Ishikawa (cell line): Measurements from ENCODE around the gene ATP2C1.

Source experiments
- CEBPB ChIP-seq: IDR thresholded peaks from 2 replicates; pipeline ENCODE4 v1.6.1; 2012
- CREB1 ChIP-seq: IDR thresholded peaks from 2 replicates; pipeline ENCODE4 v1.6.1; 2012; ENCODE audit warnings: low read depth
- EGR1 ChIP-seq: IDR thresholded peaks from 2 replicates; pipeline ENCODE4 v1.6.1; 2012
- EP300 ChIP-seq: IDR thresholded peaks from 2 replicates; pipeline ENCODE4 v1.6.1; 2012; ENCODE audit warnings: borderline replicate concordance
- FOXM1 ChIP-seq: IDR thresholded peaks from 2 replicates; pipeline ENCODE4 v1.6.1; 2012; ENCODE audit warnings: low read depth, borderline replicate concordance
- MAX ChIP-seq: IDR thresholded peaks from 2 replicates; pipeline ENCODE4 v1.6.1; 2012
- NFIC ChIP-seq: IDR thresholded peaks from 2 replicates; pipeline ENCODE4 v1.6.1; 2012
- RAD21 ChIP-seq: IDR thresholded peaks from 2 replicates; pipeline ENCODE4 v1.6.1; 2012; ENCODE audit warnings: low read depth
- REST ChIP-seq: IDR thresholded peaks from 2 replicates; pipeline ENCODE4 v1.6.1; 2012; ENCODE audit warnings: low read depth, mild to moderate bottlenecking
- TAF1 ChIP-seq: IDR thresholded peaks from 2 replicates; pipeline ENCODE4 v1.6.1; 2012; ENCODE audit warnings: low read depth, mild to moderate bottlenecking
- TCF12 ChIP-seq: IDR thresholded peaks from 2 replicates; pipeline ENCODE4 v1.6.1; 2012; ENCODE audit warnings: low read depth
- TEAD4 ChIP-seq: IDR thresholded peaks from 2 replicates; pipeline ENCODE4 v1.6.1; 2012
- USF1 ChIP-seq: IDR thresholded peaks from 2 replicates; pipeline ENCODE4 v1.6.1; 2012
- YY1 ChIP-seq: IDR thresholded peaks from 2 replicates; pipeline ENCODE4 v1.6.1; 2012; ENCODE audit warnings: low read depth
- ZBTB7A ChIP-seq: IDR thresholded peaks from 2 replicates; pipeline ENCODE4 v1.6.1; 2012; ENCODE audit warnings: low read depth

ATP2C1 gene

GRCh38 chr3:131018970-131019369 lies 125.1 kb downstream of the ATP2C1 start:
- TF ChIP-seq ZBTB7A: no peak
- TF ChIP-seq YY1: no peak
- TF ChIP-seq USF1: no peak
- TF ChIP-seq FOXM1: no peak
- TF ChIP-seq EGR1: no peak
- no peak for TF ChIP-seq TCF12
- TF ChIP-seq RAD21: no peak

- TF ChIP-seq ZBTB7A (no peak), USF1 (no peak), RAD21 (no peak), YY1 (no peak), TAF1 (no peak), TEAD4 (no peak), CEBPB (no peak), EGR1 (no peak), REST (no peak), CREB1 (no peak)
Observed at GRCh38 chr3:131020122-131020693, 126.3 kb downstream of the ATP2C1 start.

GRCh38 chr3:131025539-131025938 lies 131.7 kb downstream of the ATP2C1 start:
- no peak for TF ChIP-seq TEAD4
- TF ChIP-seq FOXM1: no peak
- TF ChIP-seq MAX: no peak
- no peak for TF ChIP-seq REST
- no peak for TF ChIP-seq CREB1
- TF ChIP-seq RAD21: no peak
- no peak for TF ChIP-seq EGR1
- TF ChIP-seq TCF12: no peak
- no peak for TF ChIP-seq YY1
- no peak for TF ChIP-seq EP300
- TF ChIP-seq CEBPB: no peak
- TF ChIP-seq USF1: no peak
- TF ChIP-seq ZBTB7A: no peak
- no peak for TF ChIP-seq TAF1
- no peak for TF ChIP-seq NFIC

GRCh38 chr3:131026321-131027151 lies 132.7 kb downstream of the ATP2C1 start, which contains the start of the genes ASTE1 and NEK11:
TSS of gene ASTE1 (minus strand) at chr3:131026825. CDS start at chr3:131025306, 1,519 bp downstream.
TSS of gene NEK11 (plus strand) at chr3:131026877. CDS start at chr3:131029709, 2,832 bp downstream.
- TF ChIP-seq YY1: peak; percentile 84
- peak; percentile 59 for TF ChIP-seq TAF1
- no peak for TF ChIP-seq REST
- no peak for TF ChIP-seq RAD21
- 0 out of 2 replicates have a peak, but pooled peaks have one; percentile 26 for TF ChIP-seq CREB1
- TF ChIP-seq FOXM1: 0 out of 2 replicates have a peak, but pooled peaks have one; percentile 33
- no peak for TF ChIP-seq USF1
- TF ChIP-seq CEBPB: no peak
- TF ChIP-seq TEAD4: no peak
- TF ChIP-seq EGR1: peak; percentile 49; the same call in 1 of the 2 replicates
- TF ChIP-seq MAX: peak; percentile 96
- TF ChIP-seq TCF12: no peak
- no peak for TF ChIP-seq EP300
- no peak for TF ChIP-seq ZBTB7A
- no peak for TF ChIP-seq NFIC
